Measurements from ENCODE around the gene TBC1D2B. TPM values are rescaled to one million over a fixed set of nuclear protein-coding genes. Genes with fewer than 3 reads are reported as not detected.
"Not testable (repeated sequence)": the region's sequence is repeated elsewhere in the genome, so short reads cannot be mapped to it uniquely, and the experiment has no call there.

Gene TBC1D2B
- total and polyA plus RNA-seq, 2 of the 4 experiments (the other 2 are of a cell fraction), result 17.7 to 28.3 TPM

- H4K20me1 ChIP-seq (ENCODE audit: insufficient read depth, low read length); dilution Hi-C loops (cut with HindIII; ENCODE audit: low sequenced_read_pairs, unreplicated experiment); H4K8ac ChIP-seq (ENCODE audit: low read depth in 2 of 2, low read length in 2 of 2); H3K9ac ChIP-seq (ENCODE audit: low read depth, low read length); H3K14ac ChIP-seq (replicated peaks; ENCODE audit: low read depth, low read length); H3K9me1 ChIP-seq (ENCODE audit: insufficient read depth, low read length); POLR2A ChIA-PET (ENCODE audit: unreplicated experiment); CTCF ChIA-PET; H3K23ac ChIP-seq (ENCODE audit: low read depth, low read length); intact Hi-C loops (cut with micrococcal nuclease); H4K91ac ChIP-seq (ENCODE audit: insufficient read depth, low read depth, low read length); in situ Hi-C loops (cut with MboI; ENCODE audit: low sequenced_read_pairs); H3K18ac ChIP-seq (ENCODE audit: low read depth, low read length); H3K79me1 ChIP-seq (ENCODE audit: low read depth in 1 of 2, low read length in 2 of 2); H2AK5ac ChIP-seq (ENCODE audit: low read depth, low read length); H3K36me3 ChIP-seq (ENCODE audit: control insufficient read depth, insufficient read depth, low read length); H2BK15ac ChIP-seq (ENCODE audit: low read depth, low read length); H2AK9ac ChIP-seq (replicated peaks; ENCODE audit: low read depth, low read length, poor library complexity); H3K9me3 ChIP-seq (ENCODE audit: control insufficient read depth, insufficient read depth, low read length); H3K56ac ChIP-seq (ENCODE audit: extremely low read depth, insufficient read depth, low read length); H2AFZ ChIP-seq (replicated peaks; ENCODE audit: low read length, poor library complexity); H2BK5ac ChIP-seq (ENCODE audit: low read depth, low read length, poor library complexity, severe bottlenecking); H4K5ac ChIP-seq (ENCODE audit: low read depth, low read length); ATAC-seq (ENCODE audit: low read depth); H3K4me1 ChIP-seq (ENCODE audit: control insufficient read depth, insufficient read depth, low read length); BruUV-seq (replicated peaks); H3K4ac ChIP-seq (ENCODE audit: low read depth, low read length); DNase-seq; H3K4me2 ChIP-seq (ENCODE audit: low read depth, low read length); H2BK20ac ChIP-seq (ENCODE audit: low read depth, low read length); H3K4me3 ChIP-seq (ENCODE audit: insufficient read depth, low read depth, low read length); H3K27ac ChIP-seq (ENCODE audit: insufficient read depth, low read length); H2BK120ac ChIP-seq (ENCODE audit: low read depth, low read length): not testable (repeated sequence)
- WGBS, 2 experiments (ENCODE audit: extremely low coverage in 2 of 2, insufficient read length in 1 of 2), result no CpG with 5 or more reads among the region's 8 CpGs
- H3K27me3 ChIP-seq (ENCODE audit: control insufficient read depth, insufficient read depth, low read length), result peaks cover 17% of the 10 kb centered on the region
Measured at GRCh38 chr15:77979157-77979556, 98.4 kb downstream of the TBC1D2B start.

- H3K4me2 ChIP-seq (ENCODE audit: low read depth, low read length); H2BK120ac ChIP-seq (ENCODE audit: low read depth, low read length); H3K9ac ChIP-seq (ENCODE audit: low read depth, low read length); H2BK5ac ChIP-seq (ENCODE audit: low read depth, low read length, poor library complexity, severe bottlenecking); intact Hi-C loops (cut with micrococcal nuclease); H4K91ac ChIP-seq (ENCODE audit: insufficient read depth, low read depth, low read length); H4K20me1 ChIP-seq (ENCODE audit: insufficient read depth, low read length); H2BK15ac ChIP-seq (ENCODE audit: low read depth, low read length); H3K79me1 ChIP-seq (ENCODE audit: low read depth in 1 of 2, low read length in 2 of 2); POLR2A ChIA-PET (ENCODE audit: unreplicated experiment); H3K27ac ChIP-seq (ENCODE audit: insufficient read depth, low read length); H3K23ac ChIP-seq (ENCODE audit: low read depth, low read length); H2AFZ ChIP-seq (replicated peaks; ENCODE audit: low read length, poor library complexity); H3K36me3 ChIP-seq (ENCODE audit: control insufficient read depth, insufficient read depth, low read length); H3K56ac ChIP-seq (ENCODE audit: extremely low read depth, insufficient read depth, low read length); dilution Hi-C loops (cut with HindIII; ENCODE audit: low sequenced_read_pairs, unreplicated experiment); ATAC-seq (ENCODE audit: low read depth); H2BK20ac ChIP-seq (ENCODE audit: low read depth, low read length); H2AK9ac ChIP-seq (replicated peaks; ENCODE audit: low read depth, low read length, poor library complexity); H3K18ac ChIP-seq (ENCODE audit: low read depth, low read length); H4K5ac ChIP-seq (ENCODE audit: low read depth, low read length); H4K8ac ChIP-seq (ENCODE audit: low read depth in 2 of 2, low read length in 2 of 2); in situ Hi-C loops (cut with MboI; ENCODE audit: low sequenced_read_pairs); CTCF ChIA-PET; H3K4me3 ChIP-seq (ENCODE audit: insufficient read depth, low read depth, low read length); H2AK5ac ChIP-seq (ENCODE audit: low read depth, low read length); H3K14ac ChIP-seq (replicated peaks; ENCODE audit: low read depth, low read length); H3K4ac ChIP-seq (ENCODE audit: low read depth, low read length); H3K9me3 ChIP-seq (ENCODE audit: control insufficient read depth, insufficient read depth, low read length); BruUV-seq (replicated peaks); DNase-seq; H3K9me1 ChIP-seq (ENCODE audit: insufficient read depth, low read length): not testable (repeated sequence)
- peaks cover 13% of the 10 kb centered on the region for H3K27me3 ChIP-seq (ENCODE audit: control insufficient read depth, insufficient read depth, low read length)
- peaks cover 12% of the 10 kb centered on the region for H3K4me1 ChIP-seq (ENCODE audit: control insufficient read depth, insufficient read depth, low read length)
- WGBS, 2 experiments (ENCODE audit: extremely low coverage in 2 of 2, insufficient read length in 1 of 2), result no CpG with 5 or more reads among the region's 13 CpGs
Measured at GRCh38 chr15:77978759-77979145, 98.8 kb downstream of the TBC1D2B start.

All from IMR-90 (cell line).